ENCODE data around the gene MAZ.
"Not testable (repeated sequence)": the region's sequence is repeated elsewhere in the genome, so short reads cannot be mapped to it uniquely, and the experiment has no call there.

Gene MAZ

GRCh38 chr16:29806099-29806579 is at the start of gene MAZ:
MAZ (plus strand) TSS chr16:29806529; CDS start chr16:29806702, 173 bp downstream.
- Mint-ChIP-seq H3K27ac (peak within 1 kb of the TSS; percentile 98), H3K4me1 (ENCODE audit: low read depth) (peaks cover 62% of the 10 kb centered on the region), H3K4me3 (peak within 1 kb of the TSS; percentile 99), H3K9me3 (no peaks in the 10 kb centered on the region), H3K36me3 (ENCODE audit: low read depth) (peaks cover 73% of the 10 kb centered on the region), H3K27me3 (no peaks in the 10 kb centered on the region)
- intact Hi-C loops (cut with micrococcal nuclease) = loop anchor here (5.0 kb wide), 1 partner anchor 191 kb away; the partner anchor contains the start of genes HIRIP3 and INO80E

GRCh38 chr16:29756654-29757053 is 49.7 kb upstream of the MAZ start:
- intact Hi-C loops (cut with micrococcal nuclease) = no loop called here
- Mint-ChIP-seq H3K4me1 (ENCODE audit: low read depth) (peaks cover 13% of the 10 kb centered on the region), H3K27ac (no peak overlapping the region), H3K27me3 (no peaks in the 10 kb centered on the region), H3K36me3 (ENCODE audit: low read depth) (no peaks in the 10 kb centered on the region), H3K4me3 (no peak overlapping the region), H3K9me3 (no peaks in the 10 kb centered on the region)

- H3K4me3 Mint-ChIP-seq; intact Hi-C loops (cut with micrococcal nuclease); H3K27me3 Mint-ChIP-seq; H3K27ac Mint-ChIP-seq; H3K36me3 Mint-ChIP-seq (ENCODE audit: low read depth); H3K9me3 Mint-ChIP-seq: not testable (repeated sequence)
- H3K4me1 Mint-ChIP-seq (ENCODE audit: low read depth) = peaks cover 13% of the 10 kb centered on the region
These were observed 49.2 kb upstream of the MAZ start for GRCh38 chr16:29757086-29757485.

- H3K36me3 Mint-ChIP-seq (ENCODE audit: low read depth) = no peaks in the 10 kb centered on the region
- peaks cover 16% of the 10 kb centered on the region for H3K4me1 Mint-ChIP-seq (ENCODE audit: low read depth)
- no peak overlapping the region for H3K4me3 Mint-ChIP-seq
- H3K9me3 Mint-ChIP-seq = no peaks in the 10 kb centered on the region
- intact Hi-C loops (cut with micrococcal nuclease) = no loop called here
- no peak overlapping the region for H3K27ac Mint-ChIP-seq
- no peaks in the 10 kb centered on the region for H3K27me3 Mint-ChIP-seq
These were observed 48.3 kb upstream of the MAZ start for GRCh38 chr16:29757950-29758466.

- Mint-ChIP-seq H3K4me3 (no peak overlapping the region), H3K27me3 (peaks cover 2% of the 10 kb centered on the region), H3K27ac (no peak overlapping the region), H3K36me3 (ENCODE audit: low read depth) (no peaks in the 10 kb centered on the region), H3K9me3 (no peaks in the 10 kb centered on the region), H3K4me1 (ENCODE audit: low read depth) (peaks cover 22% of the 10 kb centered on the region)
- intact Hi-C loops (cut with micrococcal nuclease) = no loop called here
These were observed 45.6 kb upstream of the MAZ start for GRCh38 chr16:29760567-29761279.

GRCh38 chr16:29761280-29761651 is 45.1 kb upstream of the MAZ start:
- H3K27me3 Mint-ChIP-seq; H3K36me3 Mint-ChIP-seq (ENCODE audit: low read depth); H3K9me3 Mint-ChIP-seq; H3K4me3 Mint-ChIP-seq; H3K27ac Mint-ChIP-seq; intact Hi-C loops (cut with micrococcal nuclease): not testable (repeated sequence)
- H3K4me1 Mint-ChIP-seq (ENCODE audit: low read depth) = peaks cover 22% of the 10 kb centered on the region

GRCh38 chr16:29761882-29762281 is 44.4 kb upstream of the MAZ start:
- intact Hi-C loops (cut with micrococcal nuclease) = no loop called here
- peaks cover 22% of the 10 kb centered on the region for H3K4me1 Mint-ChIP-seq (ENCODE audit: low read depth)
- H3K9me3 Mint-ChIP-seq = no peaks in the 10 kb centered on the region
- H3K4me3 Mint-ChIP-seq = no peak overlapping the region
- H3K27ac Mint-ChIP-seq = no peak overlapping the region
- H3K27me3 Mint-ChIP-seq = peaks cover 2% of the 10 kb centered on the region
- no peaks in the 10 kb centered on the region for H3K36me3 Mint-ChIP-seq (ENCODE audit: low read depth)

GRCh38 chr16:29763326-29763725 is 43.0 kb upstream of the MAZ start:
- no peak overlapping the region for H3K4me3 Mint-ChIP-seq
- H3K36me3 Mint-ChIP-seq (ENCODE audit: low read depth) = no peaks in the 10 kb centered on the region
- peaks cover 2% of the 10 kb centered on the region for H3K27me3 Mint-ChIP-seq
- intact Hi-C loops (cut with micrococcal nuclease) = no loop called here
- H3K9me3 Mint-ChIP-seq = no peaks in the 10 kb centered on the region
- no peak overlapping the region for H3K27ac Mint-ChIP-seq
- H3K4me1 Mint-ChIP-seq (ENCODE audit: low read depth) = peaks cover 15% of the 10 kb centered on the region

GRCh38 chr16:29765167-29766032 is 40.9 kb upstream of the MAZ start:
- peaks cover 2% of the 10 kb centered on the region for H3K27me3 Mint-ChIP-seq
- no peaks in the 10 kb centered on the region for H3K9me3 Mint-ChIP-seq
- H3K4me1 Mint-ChIP-seq (ENCODE audit: low read depth) = peaks cover 13% of the 10 kb centered on the region
- H3K27ac Mint-ChIP-seq = no peak overlapping the region
- intact Hi-C loops (cut with micrococcal nuclease) = no loop called here
- H3K36me3 Mint-ChIP-seq (ENCODE audit: low read depth) = no peaks in the 10 kb centered on the region
- H3K4me3 Mint-ChIP-seq = no peak overlapping the region

GRCh38 chr16:29766571-29766970 is 39.8 kb upstream of the MAZ start:
- intact Hi-C loops (cut with micrococcal nuclease) = no loop called here
- Mint-ChIP-seq H3K36me3 (ENCODE audit: low read depth) (no peaks in the 10 kb centered on the region), H3K9me3 (no peaks in the 10 kb centered on the region), H3K4me1 (ENCODE audit: low read depth) (peaks cover 19% of the 10 kb centered on the region), H3K27me3 (peaks cover 2% of the 10 kb centered on the region), H3K4me3 (no peak overlapping the region), H3K27ac (no peak overlapping the region)

GRCh38 chr16:29767062-29767461 is 39.3 kb upstream of the MAZ start:
- peaks cover 21% of the 10 kb centered on the region for H3K4me1 Mint-ChIP-seq (ENCODE audit: low read depth)
- H3K9me3 Mint-ChIP-seq = no peaks in the 10 kb centered on the region
- H3K27ac Mint-ChIP-seq = no peak overlapping the region
- peaks cover 2% of the 10 kb centered on the region for H3K27me3 Mint-ChIP-seq
- no peak overlapping the region for H3K4me3 Mint-ChIP-seq
- intact Hi-C loops (cut with micrococcal nuclease) = no loop called here
- H3K36me3 Mint-ChIP-seq (ENCODE audit: low read depth) = no peaks in the 10 kb centered on the region

GRCh38 chr16:29769507-29769906 is 36.8 kb upstream of the MAZ start:
- intact Hi-C loops (cut with micrococcal nuclease) = no loop called here

GRCh38 chr16:29770250-29770929 is 35.9 kb upstream of the MAZ start:
- Mint-ChIP-seq H3K27ac (no peak overlapping the region), H3K27me3 (no peaks in the 10 kb centered on the region), H3K4me1 (ENCODE audit: low read depth) (peaks cover 25% of the 10 kb centered on the region), H3K9me3 (no peaks in the 10 kb centered on the region), H3K36me3 (ENCODE audit: low read depth) (no peaks in the 10 kb centered on the region), H3K4me3 (no peak overlapping the region)
- intact Hi-C loops (cut with micrococcal nuclease) = no loop called here

More at GRCh38 chr16:29769507-29769906, 36.8 kb upstream of the MAZ start:
- H3K27me3 Mint-ChIP-seq = no peaks in the 10 kb centered on the region
- H3K4me1 Mint-ChIP-seq (ENCODE audit: low read depth) = peaks cover 25% of the 10 kb centered on the region
- no peak overlapping the region for H3K27ac Mint-ChIP-seq
- no peak overlapping the region for H3K4me3 Mint-ChIP-seq
- no peaks in the 10 kb centered on the region for H3K9me3 Mint-ChIP-seq
- no peaks in the 10 kb centered on the region for H3K36me3 Mint-ChIP-seq (ENCODE audit: low read depth)

- H3K36me3 Mint-ChIP-seq (ENCODE audit: low read depth); H3K27me3 Mint-ChIP-seq; intact Hi-C loops (cut with micrococcal nuclease); H3K4me3 Mint-ChIP-seq; H3K9me3 Mint-ChIP-seq; H3K27ac Mint-ChIP-seq: not testable (repeated sequence)
- H3K4me1 Mint-ChIP-seq (ENCODE audit: low read depth) = peaks cover 25% of the 10 kb centered on the region
These were observed 34.0 kb upstream of the MAZ start for GRCh38 chr16:29772330-29772729.

Data from dendritic cell treated with granulocyte-macrophage colony-stimulating factor and Interleukin-4, amounts not matched to agents 40 ng/mL and 50 ng/mL, for 4 days (primary cell).